Measurements from ENCODE around the gene TMEM38B.
"Not testable (repeated sequence)": the region's sequence is repeated elsewhere in the genome, so short reads cannot be mapped to it uniquely, and the experiment has no call there.

Gene TMEM38B

GRCh38 chr9:105725370-105725769 is 31.0 kb downstream of the TMEM38B start:
- no peak for DNase-seq

- not testable (repeated sequence) for DNase-seq
These were observed 33.9 kb downstream of the TMEM38B start for GRCh38 chr9:105728230-105728629.

- DNase-seq = not testable (repeated sequence)
These were observed 37.1 kb downstream of the TMEM38B start for GRCh38 chr9:105731420-105731819.

- no peak for DNase-seq
These were observed 41.0 kb downstream of the TMEM38B start for GRCh38 chr9:105735366-105735765.

GRCh38 chr9:105737205-105737604 is 42.9 kb downstream of the TMEM38B start:
- no peak for DNase-seq

GRCh38 chr9:105742088-105742487 is 47.7 kb downstream of the TMEM38B start:
- no peak for DNase-seq

- not testable (repeated sequence) for DNase-seq
These were observed 53.0 kb downstream of the TMEM38B start for GRCh38 chr9:105747325-105747724.

- DNase-seq = peak; percentile 28
These were observed 57.4 kb downstream of the TMEM38B start for GRCh38 chr9:105751761-105752160.

GRCh38 chr9:105757496-105758251 is 63.3 kb downstream of the TMEM38B start:
- DNase-seq = no peak

- peak; percentile 9 for DNase-seq
These were observed 65.7 kb downstream of the TMEM38B start for GRCh38 chr9:105760053-105760452.

- not testable (repeated sequence) for DNase-seq
These were observed 88.5 kb downstream of the TMEM38B start for GRCh38 chr9:105782561-105783494.

GRCh38 chr9:105783495-105783872 is 89.1 kb downstream of the TMEM38B start:
- DNase-seq = not testable (repeated sequence)

GRCh38 chr9:105786796-105787195 is 92.5 kb downstream of the TMEM38B start:
- DNase-seq = not testable (repeated sequence)

- no peak for DNase-seq
These were observed 121.9 kb downstream of the TMEM38B start for GRCh38 chr9:105816202-105816744.

GRCh38 chr9:105816981-105817380 is 122.6 kb downstream of the TMEM38B start:
- no peak for DNase-seq

GRCh38 chr9:105818903-105819302 is 124.6 kb downstream of the TMEM38B start:
- no peak for DNase-seq

- no peak for DNase-seq
These were observed 128.5 kb downstream of the TMEM38B start for GRCh38 chr9:105822814-105823213.

Data from fibroblast of skin of back (primary cell).